ENCODE data around the gene TRMT61A. TPM values are rescaled to one million over a fixed set of nuclear protein-coding genes. Genes with fewer than 3 reads are reported as not detected.

Gene TRMT61A
- total and polyA plus RNA-seq, 2 donors (not counting 3 experiments of a cell fraction or from before 2014, with no cell fraction given) = 6.8 to 10.6 TPM

DNA sequence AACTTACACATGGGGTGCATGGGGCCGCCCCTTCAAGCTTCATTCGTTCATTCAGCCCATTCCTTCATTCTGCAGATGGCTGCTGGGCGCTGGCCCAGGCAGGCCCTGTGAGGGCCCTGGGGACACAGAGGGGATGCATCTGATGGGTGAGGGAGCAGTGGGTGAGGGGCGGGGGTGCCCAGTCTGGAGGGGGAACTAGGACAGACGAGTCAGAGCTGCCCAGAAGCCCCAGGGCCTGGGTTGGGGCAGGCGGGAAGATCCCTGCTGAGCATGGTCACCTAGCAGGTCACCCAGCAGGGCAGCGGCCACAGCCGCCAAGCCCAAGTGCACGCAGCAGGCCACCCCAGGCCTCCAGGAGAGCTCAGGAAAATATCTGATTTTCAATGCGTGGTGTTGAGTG lies 14.1 kb downstream of the TRMT61A start:
- intact Hi-C loops (cut with micrococcal nuclease) (no loop called here), dilution Hi-C loops (cut with MboI; ENCODE audit: extremely low pct_ligation_motif_present, low sequenced_read_pairs) (no loop called here)
- no peaks in the 10 kb centered on the region for H4K20me1 ChIP-seq (replicated peaks; ENCODE audit: control insufficient read depth, extremely low read depth, insufficient read depth, low read length)
- H3K27me3 ChIP-seq (ENCODE audit: control insufficient read depth in 2 of 2, insufficient read depth in 2 of 2, low read length in 2 of 2) = no peaks in the 10 kb centered on the region
- no peak overlapping the region for H3K4me2 ChIP-seq (ENCODE audit: insufficient read depth, low read length)
- H3K36me3 ChIP-seq (ENCODE audit: control insufficient read depth in 2 of 2, extremely low read depth in 1 of 2, insufficient read depth in 2 of 2, low read length in 2 of 2) = no peaks in the 10 kb centered on the region
- TF ChIP-seq, protein P1, sequence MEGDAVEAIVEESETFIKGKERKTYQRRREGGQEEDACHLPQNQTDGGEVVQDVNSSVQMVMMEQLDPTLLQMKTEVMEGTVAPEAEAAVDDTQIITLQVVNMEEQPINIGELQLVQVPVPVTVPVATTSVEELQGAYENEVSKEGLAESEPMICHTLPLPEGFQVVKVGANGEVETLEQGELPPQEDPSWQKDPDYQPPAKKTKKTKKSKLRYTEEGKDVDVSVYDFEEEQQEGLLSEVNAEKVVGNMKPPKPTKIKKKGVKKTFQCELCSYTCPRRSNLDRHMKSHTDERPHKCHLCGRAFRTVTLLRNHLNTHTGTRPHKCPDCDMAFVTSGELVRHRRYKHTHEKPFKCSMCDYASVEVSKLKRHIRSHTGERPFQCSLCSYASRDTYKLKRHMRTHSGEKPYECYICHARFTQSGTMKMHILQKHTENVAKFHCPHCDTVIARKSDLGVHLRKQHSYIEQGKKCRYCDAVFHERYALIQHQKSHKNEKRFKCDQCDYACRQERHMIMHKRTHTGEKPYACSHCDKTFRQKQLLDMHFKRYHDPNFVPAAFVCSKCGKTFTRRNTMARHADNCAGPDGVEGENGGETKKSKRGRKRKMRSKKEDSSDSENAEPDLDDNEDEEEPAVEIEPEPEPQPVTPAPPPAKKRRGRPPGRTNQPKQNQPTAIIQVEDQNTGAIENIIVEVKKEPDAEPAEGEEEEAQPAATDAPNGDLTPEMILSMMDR (IDR thresholded peaks at IDR 0.05; ENCODE audit: extremely low read depth in 1 of 2, insufficient read depth in 1 of 2, low read depth in 1 of 2, low read length in 2 of 2) = no peak
- no peak for TF ChIP-seq FOS (IDR thresholded peaks at IDR 0.05; ENCODE audit: borderline replicate concordance, insufficient read depth, low read length)
- no peak for TF ChIP-seq JUN (IDR thresholded peaks at IDR 0.05; ENCODE audit: borderline replicate concordance, insufficient read depth, insufficient read length, low read depth)
- TF ChIP-seq, protein P2, sequence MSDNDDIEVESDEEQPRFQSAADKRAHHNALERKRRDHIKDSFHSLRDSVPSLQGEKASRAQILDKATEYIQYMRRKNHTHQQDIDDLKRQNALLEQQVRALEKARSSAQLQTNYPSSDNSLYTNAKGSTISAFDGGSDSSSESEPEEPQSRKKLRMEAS (IDR thresholded peaks at IDR 0.05; ENCODE audit: insufficient read depth, insufficient read length) = no peak
- POLR2A ChIA-PET = no interaction called here
- H3K9me3 ChIP-seq (replicated peaks; ENCODE audit: control insufficient read depth, insufficient read depth, low read length) = no peaks in the 10 kb centered on the region
- H2AFZ ChIP-seq (ENCODE audit: low read depth, low read length) = no peak overlapping the region
- DNase-seq (ENCODE audit: low read depth, low spot score) (no peak), FAIRE-seq (no peak)
- H3K79me2 ChIP-seq (ENCODE audit: control insufficient read depth, insufficient read depth, low read length) = no peaks in the 10 kb centered on the region
- no peak overlapping the region for H3K4me3 ChIP-seq (replicated peaks in 1 of 3; ENCODE audit: insufficient read depth in 1 of 3, low read depth in 1 of 3, low read length in 3 of 3)
- CTCF ChIA-PET = interaction anchor here (1.1 to 14.4 kb wide), 4 partner anchors 19 to 439 kb away, joined by 3 to 209 read pairs (median 8); partner anchors contain the start of genes BAG5 and CKB
- H3K9me1 ChIP-seq (replicated peaks; ENCODE audit: control insufficient read depth, extremely low read depth, insufficient read depth, low read length) = no peaks in the 10 kb centered on the region
- H3K9ac ChIP-seq (replicated peaks; ENCODE audit: extremely low read depth, insufficient read depth, low read length) = no peak overlapping the region
- no peak overlapping the region for H3K27ac ChIP-seq (ENCODE audit: insufficient read depth, low read depth, low read length)
- BruUV-seq (replicated peaks) = no TSS peak
- H3K4me1 ChIP-seq (ENCODE audit: control insufficient read depth, extremely low read depth, insufficient read depth, low read length) = no peaks in the 10 kb centered on the region
